GM21825 (cell line): ENCODE results near the gene ACAD11.

Source experiments
- ATAC-seq: cut with Tn5 transposase; IDR thresholded peaks from one replicate; pipeline ENCODE4 v1.9.1; 2021; ENCODE audit warnings: mild to moderate bottlenecking, moderate library complexity; ENCODE audit not compliant: unreplicated experiment

ACAD11 gene

GRCh38 chr3:132517311-132517710 lies 142.3 kb downstream of the ACAD11 start:
- no peak for ATAC-seq

GRCh38 chr3:132513057-132513456 lies 146.6 kb downstream of the ACAD11 start:
- ATAC-seq = no peak

- ATAC-seq = no peak
These were observed 150.1 kb downstream of the ACAD11 start for GRCh38 chr3:132509506-132509905.

- no peak for ATAC-seq
These were observed 150.5 kb downstream of the ACAD11 start for GRCh38 chr3:132509096-132509495.
